Measurements from ENCODE around the gene TNKS2. TPM values are rescaled to one million over a fixed set of nuclear protein-coding genes. Genes with fewer than 3 reads are reported as not detected.

The TNKS2 gene
- total RNA-seq, 2 experiments from 2014 or later: 22.1 to 22.8 TPM

GRCh38 chr10:91778485-91778884 is 19.7 kb upstream of the TNKS2 start:
- TF ChIP-seq CTCF (IDR thresholded peaks at IDR 0.05): no peak
- DNase-seq: no peak
- Mint-ChIP-seq H3K4me3 (no peak overlapping the region), H3K27me3 (peaks cover 10% of the 10 kb centered on the region), H3K27ac (no peak overlapping the region), H3K4me1 (ENCODE audit: low read depth) (no peaks in the 10 kb centered on the region), H3K9me3 (no peaks in the 10 kb centered on the region), H3K36me3 (ENCODE audit: low read depth) (no peaks in the 10 kb centered on the region)
- ChIA-PET POLR2A (no interaction called here), CTCF (no interaction called here)
- intact Hi-C loops (cut with micrococcal nuclease): no loop called here
- ATAC-seq: no peak

GRCh38 chr10:91779011-91779605 is 19.1 kb upstream of the TNKS2 start:
- no peaks in the 10 kb centered on the region for H3K36me3 Mint-ChIP-seq (ENCODE audit: low read depth)
- H3K4me1 Mint-ChIP-seq (ENCODE audit: low read depth): no peaks in the 10 kb centered on the region
- no peaks in the 10 kb centered on the region for H3K9me3 Mint-ChIP-seq
- peaks cover 10% of the 10 kb centered on the region for H3K27me3 Mint-ChIP-seq
- ChIA-PET POLR2A (no interaction called here), CTCF (no interaction called here)
- no peak overlapping the region for H3K27ac Mint-ChIP-seq
- DNase-seq: no peak
- H3K4me3 Mint-ChIP-seq: no peak overlapping the region
- intact Hi-C loops (cut with micrococcal nuclease): no loop called here
- ATAC-seq: no peak
- no peak for TF ChIP-seq CTCF (IDR thresholded peaks at IDR 0.05)

- Mint-ChIP-seq H3K27ac (no peak overlapping the region), H3K36me3 (ENCODE audit: low read depth) (no peaks in the 10 kb centered on the region), H3K27me3 (no peaks in the 10 kb centered on the region), H3K4me1 (ENCODE audit: low read depth) (no peaks in the 10 kb centered on the region), H3K9me3 (no peaks in the 10 kb centered on the region), H3K4me3 (no peak overlapping the region)
- no peak for TF ChIP-seq CTCF (IDR thresholded peaks at IDR 0.05)
- no peak for ATAC-seq
- intact Hi-C loops (cut with micrococcal nuclease): no loop called here
- ChIA-PET POLR2A (interaction anchor here (1.2 kb wide), 1 partner anchor 119 kb away, joined by 3 read pairs; no protein-coding TSS in a partner anchor), CTCF (no interaction called here)
- no peak for DNase-seq
These were observed 15.7 kb upstream of the TNKS2 start for GRCh38 chr10:91782539-91782938.

GRCh38 chr10:91785830-91786229 is 12.4 kb upstream of the TNKS2 start:
- CTCF ChIA-PET: no interaction called here
- Mint-ChIP-seq H3K36me3 (ENCODE audit: low read depth) (no peaks in the 10 kb centered on the region), H3K27ac (no peak overlapping the region), H3K4me1 (ENCODE audit: low read depth) (no peaks in the 10 kb centered on the region), H3K9me3 (no peaks in the 10 kb centered on the region), H3K27me3 (no peaks in the 10 kb centered on the region), H3K4me3 (no peak overlapping the region)
- TF ChIP-seq CTCF (IDR thresholded peaks at IDR 0.05): no peak
- DNase-seq: no peak
- POLR2A ChIA-PET: interaction anchor here (2.3 kb wide), 1 partner anchor 11 kb away, joined by 5 read pairs; no protein-coding TSS in a partner anchor
- intact Hi-C loops (cut with micrococcal nuclease): no loop called here
- no peak for ATAC-seq

GRCh38 chr10:91787258-91787657 is 11.0 kb upstream of the TNKS2 start:
- DNase-seq (no peak), ATAC-seq (no peak)
- Mint-ChIP-seq H3K9me3 (no peaks in the 10 kb centered on the region), H3K27ac (no peak overlapping the region), H3K4me1 (ENCODE audit: low read depth) (no peaks in the 10 kb centered on the region), H3K4me3 (no peak overlapping the region), H3K36me3 (ENCODE audit: low read depth) (no peaks in the 10 kb centered on the region), H3K27me3 (no peaks in the 10 kb centered on the region)
- intact Hi-C loops (cut with micrococcal nuclease): no loop called here
- ChIA-PET POLR2A (no interaction called here), CTCF (no interaction called here)
- TF ChIP-seq CTCF (IDR thresholded peaks at IDR 0.05): no peak
